OCI-LY1 (cell line): ENCODE data around the gene ZFPM1.

Source experiments
- H2AFZ ChIP-seq: fragments of 200-600 bp; sonication (generic), shearing (Covaris generic); 2 replicates; pipeline ENCODE4 v1.6.0; 2014; ENCODE audit warnings: antibody characterized with exemption, mild to moderate bottlenecking, low read length
- H3F3A ChIP-seq: fragments of 200-600 bp; sonication (generic), shearing (Covaris generic); 2 replicates; pipeline ENCODE4 v1.6.0; 2014; ENCODE audit warnings: mild to moderate bottlenecking, antibody characterized with exemption, low read length, moderate library complexity; ENCODE audit not compliant: insufficient read depth
- H3K27ac ChIP-seq: fragments of 200-600 bp; sonication (generic); 2 replicates; pipeline ENCODE4 v1.5.1; 2014; ENCODE audit warnings: low read length, mixed run types, mild to moderate bottlenecking, low read depth; ENCODE audit not compliant: poor library complexity, severe bottlenecking
- H3K27me3 ChIP-seq: fragments of 200-600 bp; sonication (generic); 2 replicates; pipeline ENCODE4 v1.6.0; 2014; ENCODE audit warnings: antibody characterized with exemption, mild to moderate bottlenecking, low read length, moderate library complexity; ENCODE audit not compliant: insufficient read depth
- H3K36me3 ChIP-seq: fragments of 200-600 bp; sonication (generic); 2 replicates; pipeline ENCODE4 v1.6.1; 2014; ENCODE audit warnings: mild to moderate bottlenecking, antibody characterized with exemption, low read length, moderate library complexity, mixed read lengths; ENCODE audit not compliant: insufficient read depth
- H3K4me1 ChIP-seq: fragments of 200-600 bp; sonication (generic); 2 replicates; pipeline ENCODE4 v1.5.1; 2014; ENCODE audit warnings: mild to moderate bottlenecking, low read length, moderate library complexity; ENCODE audit not compliant: insufficient read depth, severe bottlenecking
- H3K4me2 ChIP-seq: fragments of 200-600 bp; sonication (generic), shearing (Covaris generic); 2 replicates; pipeline ENCODE4 v1.6.1; 2014; ENCODE audit warnings: low read length
- H3K4me3 ChIP-seq: fragments of 200-600 bp; sonication (generic); 2 replicates; pipeline ENCODE4 v1.5.1; 2014; ENCODE audit warnings: low read length, low read depth, mild to moderate bottlenecking, mixed read lengths; ENCODE audit not compliant: poor library complexity, severe bottlenecking
- H3K79me2 ChIP-seq: fragments of 200-600 bp; shearing (Covaris generic); 2 replicates; pipeline ENCODE4 v1.6.1; 2016; ENCODE audit warnings: mixed run types, low read length, mixed read lengths; ENCODE audit not compliant: insufficient read depth
- H3K9ac ChIP-seq: fragments of 200-600 bp; sonication (generic), shearing (Covaris generic); 2 replicates; pipeline ENCODE4 v1.6.1; 2014; ENCODE audit warnings: mild to moderate bottlenecking, low read length, mixed read lengths
- H3K9me2 ChIP-seq: fragments of 200-600 bp; sonication (generic), shearing (Covaris generic); 2 replicates; pipeline ENCODE4 v1.6.1; 2014; ENCODE audit warnings: low read depth, mild to moderate bottlenecking, low read length, mixed read lengths
- H3K9me3 ChIP-seq: fragments of 200-600 bp; shearing (Covaris generic); 2 replicates; pipeline ENCODE4 v1.6.1; 2014; ENCODE audit warnings: low read length, mixed read lengths
- H4K20me1 ChIP-seq: fragments of 200-600 bp; sonication (generic), shearing (Covaris generic); 2 replicates; pipeline ENCODE4 v1.6.0; 2016; ENCODE audit warnings: mild to moderate bottlenecking, low read length; ENCODE audit not compliant: insufficient read depth
- CTCF ChIP-seq: fragments of 200-600 bp; sonication (generic), shearing (Covaris generic); IDR thresholded peaks from 2 replicates; pipeline ENCODE4 v1.5.1; 2017; ENCODE audit warnings: mild to moderate bottlenecking, antibody characterized with exemption, low read length, moderate library complexity, mixed read lengths
- EZH2 ChIP-seq: fragments of 200-600 bp; sonication (generic), shearing (Covaris generic); IDR thresholded peaks from 2 replicates; pipeline ENCODE4 v1.8.0; 2017; ENCODE audit warnings: borderline replicate concordance, mixed run types, mild to moderate bottlenecking, antibody characterized with exemption, low read length, moderate library complexity, mixed read lengths

The ZFPM1 gene

GRCh38 chr16:88421301-88421700 is 31.8 kb upstream of the ZFPM1 start:
- Histone ChIP-seq H3K79me2 (no peaks in the 10 kb centered on the region), H3K4me1 (no peaks in the 10 kb centered on the region), H3K27ac (no peak overlapping the region), H2AFZ (no peak overlapping the region), H3K9me3 (no peaks in the 10 kb centered on the region), H3K36me3 (no peaks in the 10 kb centered on the region), H3K9ac (no peak overlapping the region), H3F3A (no peaks in the 10 kb centered on the region), H4K20me1 (no peaks in the 10 kb centered on the region), H3K9me2 (no peaks in the 10 kb centered on the region), H3K4me3 (no peak overlapping the region), H3K27me3 (peaks cover 7% of the 10 kb centered on the region; the same call in 1 of the 2 replicates), H3K4me2 (no peak overlapping the region)
- TF ChIP-seq CTCF (no peak), EZH2 (no peak)

DNA sequence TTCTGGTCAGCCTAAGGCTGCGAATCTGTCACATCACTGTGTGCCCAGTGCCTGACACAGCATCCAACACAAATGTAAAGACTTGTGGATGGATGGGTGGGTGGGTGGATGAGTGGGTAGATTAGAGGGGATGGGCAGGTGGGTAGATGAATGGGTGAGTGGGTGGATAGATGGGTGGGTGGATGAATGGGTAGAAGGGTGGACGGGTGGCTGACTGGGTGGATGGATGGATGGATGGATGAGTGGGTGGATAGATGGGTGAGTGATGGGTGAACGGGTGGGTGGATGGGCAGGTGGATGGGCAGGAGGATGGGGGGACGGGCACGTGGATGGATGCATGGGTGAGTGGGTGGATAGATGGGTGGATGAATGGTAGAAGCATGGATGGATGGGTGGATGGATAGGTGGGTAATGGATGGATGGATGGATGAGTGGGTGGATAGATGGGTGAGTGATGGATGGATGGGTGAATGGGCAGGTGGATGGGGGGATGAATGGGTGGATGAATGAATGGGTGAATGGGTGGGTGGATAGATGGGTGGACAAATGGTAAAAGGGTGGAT is 31.1 kb upstream of the ZFPM1 start:
- Histone ChIP-seq H3K27ac (no peak overlapping the region), H3K9me3 (no peaks in the 10 kb centered on the region), H3K9me2 (no peaks in the 10 kb centered on the region), H4K20me1 (no peaks in the 10 kb centered on the region), H3K4me1 (no peaks in the 10 kb centered on the region), H3F3A (no peaks in the 10 kb centered on the region), H3K36me3 (no peaks in the 10 kb centered on the region), H3K27me3 (peaks cover 7% of the 10 kb centered on the region; the same call in 1 of the 2 replicates), H3K9ac (no peak overlapping the region), H3K4me2 (no peak overlapping the region), H2AFZ (no peak overlapping the region), H3K4me3 (no peak overlapping the region), H3K79me2 (no peaks in the 10 kb centered on the region)
- no peak for TF ChIP-seq CTCF
- no peak for TF ChIP-seq EZH2

GRCh38 chr16:88422733-88423447 is 30.2 kb upstream of the ZFPM1 start:
- Histone ChIP-seq H3K4me1 (no peaks in the 10 kb centered on the region), H3K9me2 (no peaks in the 10 kb centered on the region), H4K20me1 (no peaks in the 10 kb centered on the region), H3K4me2 (no peak overlapping the region), H3K36me3 (no peaks in the 10 kb centered on the region), H3K9ac (no peak overlapping the region), H3K27ac (no peak overlapping the region), H3K79me2 (no peaks in the 10 kb centered on the region), H2AFZ (no peak overlapping the region), H3F3A (no peaks in the 10 kb centered on the region), H3K27me3 (peaks cover 7% of the 10 kb centered on the region; the same call in 1 of the 2 replicates), H3K9me3 (no peaks in the 10 kb centered on the region), H3K4me3 (no peak overlapping the region)
- TF ChIP-seq CTCF: no peak
- no peak for TF ChIP-seq EZH2
